ENCODE results near the gene GDF10. TPM values are rescaled to one million over a fixed set of nuclear protein-coding genes. Genes with fewer than 3 reads are reported as not detected.

Gene GDF10
- total RNA-seq, 4 donors from 2014 or later = 0.48 to 2.4 (median 0.66) TPM

GRCh38 chr10:47349941-47350371 lies 50.0 kb downstream of the GDF10 start:
- TF ChIP-seq CTCF (IDR thresholded peaks at IDR 0.05) = no peak
- no peak for ATAC-seq (ENCODE audit: low FRiP score)
- DNase-seq (ENCODE audit: low spot score) = no peak

DNA sequence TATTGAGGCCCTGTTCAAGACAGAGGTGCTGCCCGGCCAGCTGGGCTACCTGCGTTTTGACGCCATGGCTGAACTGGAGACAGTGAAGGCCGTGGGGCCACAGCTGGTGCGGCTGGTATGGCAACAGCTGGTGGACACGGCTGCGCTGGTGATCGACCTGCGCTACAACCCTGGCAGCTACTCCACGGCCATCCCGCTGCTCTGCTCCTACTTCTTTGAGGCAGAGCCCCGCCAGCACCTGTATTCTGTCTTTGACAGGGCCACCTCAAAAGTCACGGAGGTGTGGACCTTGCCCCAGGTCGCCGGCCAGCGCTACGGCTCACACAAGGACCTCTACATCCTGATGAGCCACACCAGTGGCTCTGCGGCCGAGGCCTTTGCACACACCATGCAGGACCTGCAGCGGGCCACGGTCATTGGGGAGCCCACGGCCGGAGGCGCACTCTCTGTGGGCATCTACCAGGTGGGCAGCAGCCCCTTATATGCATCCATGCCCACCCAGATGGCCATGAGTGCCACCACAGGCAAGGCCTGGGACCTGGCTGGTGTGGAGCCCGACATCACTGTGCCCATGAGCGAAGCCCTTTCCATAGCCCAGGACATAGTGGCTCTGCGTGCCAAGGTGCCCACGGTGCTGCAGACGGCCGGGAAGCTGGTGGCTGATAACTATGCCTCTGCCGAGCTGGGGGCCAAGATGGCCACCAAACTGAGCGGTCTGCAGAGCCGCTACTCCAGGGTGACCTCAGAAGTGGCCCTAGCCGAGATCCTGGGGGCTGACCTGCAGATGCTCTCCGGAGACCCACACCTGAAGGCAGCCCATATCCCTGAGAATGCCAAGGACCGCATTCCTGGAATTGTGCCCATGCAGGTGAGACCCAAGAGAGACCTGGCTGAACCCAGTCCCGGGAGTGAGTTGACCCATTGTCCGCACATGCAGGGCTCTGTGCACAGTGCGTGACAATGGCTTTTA lies 51.0 kb downstream of the GDF10 start:
- DNase-seq (ENCODE audit: low spot score) = no peak
- no peak for TF ChIP-seq CTCF (IDR thresholded peaks at IDR 0.05)
- no peak for ATAC-seq (ENCODE audit: low FRiP score)

DNA sequence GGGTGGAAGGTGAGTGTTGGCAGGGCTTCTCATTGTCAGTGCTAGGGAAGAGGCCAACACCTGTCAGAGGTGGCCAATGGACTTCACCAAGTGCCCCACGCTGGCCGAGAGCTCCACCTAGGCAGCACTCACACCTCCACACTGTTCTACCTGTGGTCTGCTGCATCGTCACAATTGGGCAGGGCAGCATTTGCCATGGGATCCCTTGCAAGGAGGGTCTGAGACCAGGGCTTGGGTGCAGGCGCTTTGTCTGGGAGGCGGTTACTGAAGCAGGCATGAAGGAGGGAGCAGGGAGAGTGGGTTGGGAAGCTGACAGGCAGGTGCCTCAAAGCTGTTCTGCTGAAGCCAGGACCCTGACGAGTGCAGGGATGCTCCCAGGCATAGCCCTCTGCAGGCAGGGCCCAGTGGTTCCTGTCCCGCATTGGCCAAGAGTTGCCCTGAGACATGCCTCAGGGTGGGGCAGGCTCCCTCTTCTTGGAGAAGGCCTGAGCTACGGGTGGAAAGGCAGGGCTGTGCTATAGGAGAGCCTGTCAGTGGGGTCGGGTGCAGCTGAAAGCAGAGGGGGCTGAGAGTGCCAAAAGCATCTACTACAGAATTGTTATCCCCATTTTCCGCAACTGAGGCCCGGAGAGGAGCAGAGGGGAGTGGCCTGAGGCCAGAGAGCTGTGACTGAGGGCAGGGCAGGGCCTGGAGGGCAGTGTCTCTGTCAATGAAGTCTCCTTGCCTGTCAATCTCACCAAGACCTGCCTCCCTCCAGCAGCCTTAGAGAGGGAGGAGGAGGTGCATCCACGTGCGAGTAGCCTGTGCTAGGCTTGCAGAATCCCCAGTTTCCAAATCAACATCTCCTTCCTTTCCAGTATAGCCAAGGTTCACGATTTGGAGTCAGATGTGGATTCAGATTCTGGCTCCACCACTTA lies 52.2 kb downstream of the GDF10 start:
- DNase-seq (ENCODE audit: low spot score) = no peak
- no peak for ATAC-seq (ENCODE audit: low FRiP score)
- TF ChIP-seq CTCF (IDR thresholded peaks at IDR 0.05) = no peak

DNA sequence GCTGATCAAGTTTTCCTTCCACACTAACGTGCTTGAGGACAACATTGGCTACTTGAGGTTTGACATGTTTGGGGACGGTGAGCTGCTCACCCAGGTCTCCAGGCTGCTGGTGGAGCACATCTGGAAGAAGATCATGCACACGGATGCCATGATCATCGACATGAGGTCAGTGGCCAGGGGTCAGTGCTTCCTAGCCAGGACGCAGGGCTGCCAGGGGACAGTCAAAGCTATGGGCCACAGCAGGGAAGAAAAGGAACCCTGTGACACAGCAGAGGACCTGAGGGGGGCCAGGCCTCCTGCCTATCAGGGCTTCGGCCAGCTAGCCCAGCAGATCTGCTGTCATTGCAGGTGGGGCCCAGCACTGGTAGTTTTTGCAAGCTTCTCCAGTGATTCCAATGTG lies 53.4 kb downstream of the GDF10 start:
- TF ChIP-seq CTCF (IDR thresholded peaks at IDR 0.05) = no peak
- no peak for ATAC-seq (ENCODE audit: low FRiP score)
- no peak for DNase-seq (ENCODE audit: low spot score)

GRCh38 chr10:47354165-47354564 lies 54.2 kb downstream of the GDF10 start:
- no peak for TF ChIP-seq CTCF (IDR thresholded peaks at IDR 0.05)
- no peak for ATAC-seq (ENCODE audit: low FRiP score)
- no peak for DNase-seq (ENCODE audit: low spot score)

GRCh38 chr10:47354900-47355299 lies 54.9 kb downstream of the GDF10 start:
- TF ChIP-seq CTCF (IDR thresholded peaks at IDR 0.05) = no peak
- no peak for DNase-seq (ENCODE audit: low spot score)
- ATAC-seq (ENCODE audit: low FRiP score) = no peak
